Keratinocyte (primary cell): ENCODE data around the gene IGFBP3.

Experiments
- EZH2 ChIP-seq: IDR thresholded peaks from one replicate; pipeline ENCODE4 v1.6.1; 2012; ENCODE audit warnings: inconsistent platforms, mild to moderate bottlenecking, low read length, moderate library complexity
- TF ChIP-seq, protein P1 (sequence below), 3 experiments: IDR thresholded peaks in 1 of 3; conservative IDR thresholded peaks in 1 of 3; optimal IDR thresholded peaks in 1 of 3; 2 replicates in 2 of 3; 3 replicates in 1 of 3; pipeline versions ENCODE3 to v1.5.1; 2011; ENCODE audit warnings: low read length in 3 of 3, mild to moderate bottlenecking in 3 of 3, moderate library complexity in 2 of 3, control low read depth in 1 of 3, inconsistent platforms in 1 of 3; ENCODE audit not compliant: insufficient read depth in 2 of 3; ENCODE audit errors: extremely low read depth in 1 of 3

DNA sequence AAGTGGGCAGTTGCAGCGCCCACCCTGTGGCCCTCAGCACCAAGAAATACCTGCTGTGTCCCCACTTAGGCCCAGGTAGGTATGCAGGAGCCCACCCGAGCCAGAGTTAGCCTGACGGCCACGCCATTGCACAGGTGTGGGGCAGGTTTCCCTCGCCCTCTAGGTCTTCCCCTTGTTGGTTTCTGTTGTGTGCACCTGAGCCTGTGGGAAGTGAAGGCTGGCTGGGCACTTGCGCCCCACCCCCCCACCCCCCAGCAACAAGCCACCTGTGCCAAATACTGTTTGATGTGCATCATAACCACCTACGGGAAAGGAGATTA is 48.1 kb downstream of the IGFBP3 start, which contains the start of gene CCDC201:
- TF ChIP-seq, protein P1, sequence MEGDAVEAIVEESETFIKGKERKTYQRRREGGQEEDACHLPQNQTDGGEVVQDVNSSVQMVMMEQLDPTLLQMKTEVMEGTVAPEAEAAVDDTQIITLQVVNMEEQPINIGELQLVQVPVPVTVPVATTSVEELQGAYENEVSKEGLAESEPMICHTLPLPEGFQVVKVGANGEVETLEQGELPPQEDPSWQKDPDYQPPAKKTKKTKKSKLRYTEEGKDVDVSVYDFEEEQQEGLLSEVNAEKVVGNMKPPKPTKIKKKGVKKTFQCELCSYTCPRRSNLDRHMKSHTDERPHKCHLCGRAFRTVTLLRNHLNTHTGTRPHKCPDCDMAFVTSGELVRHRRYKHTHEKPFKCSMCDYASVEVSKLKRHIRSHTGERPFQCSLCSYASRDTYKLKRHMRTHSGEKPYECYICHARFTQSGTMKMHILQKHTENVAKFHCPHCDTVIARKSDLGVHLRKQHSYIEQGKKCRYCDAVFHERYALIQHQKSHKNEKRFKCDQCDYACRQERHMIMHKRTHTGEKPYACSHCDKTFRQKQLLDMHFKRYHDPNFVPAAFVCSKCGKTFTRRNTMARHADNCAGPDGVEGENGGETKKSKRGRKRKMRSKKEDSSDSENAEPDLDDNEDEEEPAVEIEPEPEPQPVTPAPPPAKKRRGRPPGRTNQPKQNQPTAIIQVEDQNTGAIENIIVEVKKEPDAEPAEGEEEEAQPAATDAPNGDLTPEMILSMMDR (optimal IDR thresholded peaks at IDR 0.05 in 1 of 3, IDR thresholded peaks at IDR 0.05 in 1 of 3, conservative IDR thresholded peaks at IDR 0.05 in 1 of 3; ENCODE audit: extremely low read depth in 1 of 3, insufficient read depth in 2 of 3, low read length in 3 of 3) = no peak
- no peak for TF ChIP-seq EZH2
